IMR-90 (cell line): ENCODE results near the gene DERA. TPM values are rescaled to one million over a fixed set of nuclear protein-coding genes. Genes with fewer than 3 reads are reported as not detected.

ENCODE experiments used
- ATAC-seq: fragments of 200-7000 bp; cut with Tn5 transposase; 2 replicates; pipeline ENCODE4 v1.9.1; 2020; ENCODE audit warnings: low read depth, mild to moderate bottlenecking, moderate library complexity
- BruUV-seq: library from RNA; stranded (reverse); fragments of 400-500 nt; replicated peaks from 2 replicates; lab custom pipeline; 2021; lab: Mats Ljungman, UMichigan
- CTCF ChIA-PET: fragments of 300-600 bp; formaldehyde crosslinking; extraction: SDS; loops from one replicate; lab custom pipeline; 2021; ENCODE audit warnings: antibody characterized with exemption; lab: Yijun Ruan, JAX
- POLR2A ChIA-PET: fragments of 300-600 bp; sonication (Branson Sonifier 250); formaldehyde crosslinking; loops from one replicate; lab custom pipeline; 2022; ENCODE audit warnings: antibody characterized with exemption; ENCODE audit not compliant: unreplicated experiment; lab: Charles Lee
- DNase-seq: peaks from one replicate; pipeline ENCODE4 v3.0.0; 2013
- H2AFZ ChIP-seq: replicated peaks from 2 replicates; pipeline ENCODE3; 2013; ENCODE audit warnings: low read length, mild to moderate bottlenecking; ENCODE audit not compliant: poor library complexity
- H2AK5ac ChIP-seq: 2 replicates; pipeline ENCODE4 v1.6.1; 2013; ENCODE audit warnings: low read depth, low read length, inconsistent platforms
- H2AK9ac ChIP-seq: replicated peaks from 2 replicates; pipeline ENCODE3; 2013; ENCODE audit warnings: mild to moderate bottlenecking, low read depth, low read length, moderate library complexity; ENCODE audit not compliant: poor library complexity
- H2BK120ac ChIP-seq: 2 replicates; pipeline ENCODE4 v1.6.1; 2013; ENCODE audit warnings: low read depth, low read length, inconsistent platforms
- H2BK15ac ChIP-seq: 3 replicates; pipeline ENCODE4 v1.6.1; 2013; ENCODE audit warnings: low read depth, low read length, inconsistent platforms
- H2BK20ac ChIP-seq: 2 replicates; pipeline ENCODE4 v1.6.1; 2013; ENCODE audit warnings: low read depth, mild to moderate bottlenecking, inconsistent platforms, low read length, moderate library complexity
- H2BK5ac ChIP-seq: 2 replicates; pipeline ENCODE4 v1.6.1; 2013; ENCODE audit warnings: mild to moderate bottlenecking, low read depth, low read length, inconsistent platforms; ENCODE audit not compliant: poor library complexity, severe bottlenecking
- H3K14ac ChIP-seq: replicated peaks from 2 replicates; pipeline ENCODE4 v1.6.1; 2013; ENCODE audit warnings: low read depth, low read length, inconsistent platforms
- H3K18ac ChIP-seq: 2 replicates; pipeline ENCODE4 v1.6.1; 2013; ENCODE audit warnings: low read depth, low read length, control low read depth
- H3K23ac ChIP-seq: 2 replicates; pipeline ENCODE4 v1.6.1; 2013; ENCODE audit warnings: low read depth, low read length, inconsistent platforms
- H3K27ac ChIP-seq: 2 replicates; pipeline ENCODE4 v1.5.1; 2013; ENCODE audit warnings: mild to moderate bottlenecking, control low read depth, low read length; ENCODE audit not compliant: insufficient read depth
- H3K27me3 ChIP-seq: 2 replicates; pipeline ENCODE4 v1.6.1; 2013; ENCODE audit warnings: low read length; ENCODE audit not compliant: control insufficient read depth, insufficient read depth
- H3K36me3 ChIP-seq: 2 replicates; pipeline ENCODE4 v1.6.1; 2013; ENCODE audit warnings: low read length, mixed read lengths; ENCODE audit not compliant: control insufficient read depth, insufficient read depth
- H3K4ac ChIP-seq: 2 replicates; pipeline ENCODE4 v1.6.1; 2013; ENCODE audit warnings: low read depth, low read length, inconsistent platforms
- H3K4me1 ChIP-seq: 2 replicates; pipeline ENCODE4 v1.6.1; 2013; ENCODE audit warnings: low read length, mixed read lengths; ENCODE audit not compliant: control insufficient read depth, insufficient read depth
- H3K4me2 ChIP-seq: 2 replicates; pipeline ENCODE4 v1.6.1; 2013; ENCODE audit warnings: low read depth, mild to moderate bottlenecking, control low read depth, low read length, moderate library complexity
- H3K4me3 ChIP-seq: 2 replicates; pipeline ENCODE4 v1.5.1; 2013; ENCODE audit warnings: low read depth, mild to moderate bottlenecking, control low read depth, low read length, moderate library complexity; ENCODE audit not compliant: insufficient read depth
- H3K56ac ChIP-seq: 2 replicates; pipeline ENCODE4 v1.6.1; 2013; ENCODE audit warnings: low read length, inconsistent platforms; ENCODE audit not compliant: insufficient read depth; ENCODE audit errors: extremely low read depth
- H3K79me1 ChIP-seq, 2 experiments: 2 replicates each; pipeline ENCODE4 v1.6.1; 2013; ENCODE audit warnings: low read length in 2 of 2, inconsistent platforms in 1 of 2, low read depth in 1 of 2
- H3K9ac ChIP-seq: 2 replicates; pipeline ENCODE4 v1.6.1; 2013; ENCODE audit warnings: low read depth, low read length, control low read depth
- H3K9me1 ChIP-seq: 2 replicates; pipeline ENCODE4 v1.6.1; 2013; ENCODE audit warnings: low read length, inconsistent platforms; ENCODE audit not compliant: insufficient read depth
- H3K9me3 ChIP-seq: 2 replicates; pipeline ENCODE4 v1.6.1; 2013; ENCODE audit warnings: low read length; ENCODE audit not compliant: control insufficient read depth, insufficient read depth
- H4K20me1 ChIP-seq: 2 replicates; pipeline ENCODE4 v1.6.1; 2013; ENCODE audit warnings: low read length, inconsistent platforms; ENCODE audit not compliant: insufficient read depth
- H4K5ac ChIP-seq: 2 replicates; pipeline ENCODE4 v1.6.1; 2013; ENCODE audit warnings: mild to moderate bottlenecking, low read depth, low read length, control low read depth
- H4K8ac ChIP-seq, 2 experiments: 2 replicates each; pipeline ENCODE4 v1.6.1; 2013; ENCODE audit warnings: low read depth in 2 of 2, low read length in 2 of 2, control low read depth in 1 of 2, inconsistent platforms in 1 of 2
- H4K91ac ChIP-seq: 2 replicates; pipeline ENCODE4 v1.6.1; 2013; ENCODE audit warnings: low read depth, low read length, inconsistent platforms; ENCODE audit not compliant: insufficient read depth
- BHLHE40 ChIP-seq: fragments of 150-350 bp; IDR thresholded peaks from 2 replicates; pipeline ENCODE4 v1.6.1; 2016; ENCODE audit warnings: mild to moderate bottlenecking, low read depth, low read length
- CEBPB ChIP-seq: IDR thresholded peaks from 2 replicates; pipeline ENCODE4 v1.6.1; 2012; ENCODE audit warnings: low read depth, low read length, improper control_type of control experiment
- CHD1 ChIP-seq: IDR thresholded peaks from 2 replicates; pipeline ENCODE4 v1.6.1; 2012; ENCODE audit warnings: low read depth, low read length, improper control_type of control experiment
- CTCF ChIP-seq: conservative IDR thresholded peaks from 2 replicates; pipeline ENCODE4 v1.5.1; 2012; ENCODE audit warnings: mild to moderate bottlenecking, low read depth, low read length, improper control_type of control experiment
- FOS ChIP-seq: fragments of 150-350 bp; IDR thresholded peaks from 2 replicates; pipeline ENCODE4 v1.6.1; 2016; ENCODE audit warnings: low read depth, low read length
- MAFK ChIP-seq: IDR thresholded peaks from 2 replicates; pipeline ENCODE4 v1.6.1; 2012; ENCODE audit warnings: low read depth, low read length, improper control_type of control experiment
- MAZ ChIP-seq: IDR thresholded peaks from 2 replicates; pipeline ENCODE4 v1.6.1; 2012; ENCODE audit warnings: low read depth, mild to moderate bottlenecking, low read length, improper control_type of control experiment, moderate library complexity, borderline replicate concordance
- MXI1 ChIP-seq: IDR thresholded peaks from 2 replicates; pipeline ENCODE4 v1.6.1; 2012; ENCODE audit warnings: low read depth, mild to moderate bottlenecking, low read length, moderate library complexity, borderline replicate concordance
- NFE2L2 ChIP-seq: fragments of 150-350 bp; IDR thresholded peaks from 2 replicates; pipeline ENCODE4 v1.6.1; 2016; ENCODE audit warnings: low read depth, mild to moderate bottlenecking, low read length
- POLR2A ChIP-seq: IDR thresholded peaks from 2 replicates; pipeline ENCODE4 v1.6.1; 2012; ENCODE audit warnings: mild to moderate bottlenecking, low read depth, low read length
- RAD21 ChIP-seq: IDR thresholded peaks from 2 replicates; pipeline ENCODE4 v1.6.1; 2012; ENCODE audit warnings: low read length, improper control_type of control experiment
- RCOR1 ChIP-seq: IDR thresholded peaks from 2 replicates; pipeline ENCODE4 v1.6.1; 2012; ENCODE audit warnings: mild to moderate bottlenecking, low read length, improper control_type of control experiment; ENCODE audit not compliant: insufficient replicate concordance
- RFX5 ChIP-seq: IDR thresholded peaks from 2 replicates; pipeline ENCODE4 v1.8.0; 2012; ENCODE audit warnings: low read depth, mild to moderate bottlenecking, low read length, moderate library complexity
- SMC3 ChIP-seq: fragments of 150-350 bp; IDR thresholded peaks from 2 replicates; pipeline ENCODE4 v1.6.1; 2016; ENCODE audit warnings: low read depth, mild to moderate bottlenecking, antibody characterized with exemption, low read length, moderate library complexity
- WGBS, 2 experiments: methylation state at CpG; one replicate each; pipeline versions ENCODE4 v1.1.5 to v1.1.7; 2013; ENCODE audit warnings: missing lambda C conversion rate in 2 of 2; ENCODE audit not compliant: insufficient read length in 1 of 2; ENCODE audit errors: extremely low coverage in 2 of 2; 5-methylcytosine and 5-hydroxymethylcytosine counted together
- dilution Hi-C: fragments of 300-500 bp; cut with HindIII; formaldehyde crosslinking; loops from one replicate; pipeline ENCODE4 v1.14.3; 2018; ENCODE audit warnings: low sequenced_read_pairs; ENCODE audit not compliant: unreplicated experiment
- in situ Hi-C: fragments of 300-500 bp; cut with MboI; formaldehyde crosslinking; loops from 3 replicates; pipeline ENCODE4 v1.14.3; 2019; ENCODE audit warnings: low sequenced_read_pairs, inconsistent platforms, mixed read lengths
- intact Hi-C: fragments of 100-400 bp; cut with micrococcal nuclease; formaldehyde crosslinking; loops from 2 replicates; pipeline ENCODE4 v1.10.0; 2022
- polyA plus RNA-seq, 3 experiments: library from polyadenylated mRNA; depleted of rRNA; stranded (reverse); fragments of >200 nt; gene quantifications; 2 replicates each; pipeline ENCODE4 v1.2.3, GENCODE V29; 2012; ENCODE audit warnings: low replicate concordance in 1 of 3
- total RNA-seq: library from RNA; depleted of rRNA; stranded (reverse); fragments of >200 nt; gene quantifications from 2 replicates; pipeline ENCODE4 v1.2.3, GENCODE V29; 2012
- TF ChIP-seq, protein P1 (sequence below): fragments of 150-350 bp; IDR thresholded peaks from 2 replicates; pipeline ENCODE4 v1.6.1; 2016; ENCODE audit warnings: low read depth, mild to moderate bottlenecking, low read length, moderate library complexity, borderline replicate concordance
- TF ChIP-seq, protein P2 (sequence below): fragments of 150-350 bp; IDR thresholded peaks from 2 replicates; pipeline ENCODE4 v1.6.1; 2017; ENCODE audit warnings: mild to moderate bottlenecking, antibody characterized with exemption, low read length, low read depth

The DERA gene
- total and polyA plus RNA-seq, 2 of the 4 experiments (the other 2 are of a cell fraction) = 28.1 to 58.6 TPM

DNA sequence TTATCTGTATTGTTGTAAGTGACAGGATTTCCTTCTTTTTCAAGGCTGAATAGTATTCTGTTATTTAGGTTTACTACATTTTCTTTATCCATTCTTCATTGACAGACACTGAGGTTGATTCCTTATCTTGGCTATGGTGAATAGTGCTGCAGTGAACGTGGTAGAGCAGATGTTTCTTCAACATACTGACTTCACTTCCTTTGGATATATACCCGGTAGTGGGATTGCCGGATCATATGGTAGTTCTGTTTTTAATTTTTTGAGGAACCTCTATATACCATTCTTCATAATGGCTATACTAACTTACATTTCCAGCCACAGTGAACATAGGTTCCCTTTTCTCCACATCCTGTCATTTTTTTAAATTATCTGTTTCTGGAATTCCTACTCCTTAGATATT, 21.8 kb downstream of the DERA start:
- Histone ChIP-seq H3K18ac (no peak overlapping the region), H3K23ac (no peak overlapping the region), H2BK5ac (no peak overlapping the region), H4K20me1 (no peaks in the 10 kb centered on the region), H3K14ac (no peak overlapping the region), H2BK120ac (no peak overlapping the region), H2BK20ac (no peak overlapping the region), H3K79me1 (peaks cover 28 to 55% of the 10 kb centered on the region in 2 experiments), H3K36me3 (no peaks in the 10 kb centered on the region), H2BK15ac (no peak overlapping the region), H3K27ac (no peak overlapping the region), H3K9ac (no peak overlapping the region), H3K56ac (no peak overlapping the region), H2AK5ac (no peak overlapping the region), H2AK9ac (no peak overlapping the region), H3K9me3 (no peaks in the 10 kb centered on the region), H4K5ac (no peak overlapping the region), H3K4me3 (no peak overlapping the region), H3K4me2 (no peak overlapping the region), H4K91ac (no peak overlapping the region), H3K9me1 (peaks cover 3% of the 10 kb centered on the region), H2AFZ (no peak overlapping the region), H3K27me3 (no peaks in the 10 kb centered on the region), H4K8ac (no peak overlapping the region), H3K4ac (no peak overlapping the region), H3K4me1 (peaks cover 4% of the 10 kb centered on the region; the same call in 1 of the 2 replicates)
- POLR2A ChIA-PET = no interaction called here
- in situ Hi-C loops = no loop called here
- TF ChIP-seq, protein P1, sequence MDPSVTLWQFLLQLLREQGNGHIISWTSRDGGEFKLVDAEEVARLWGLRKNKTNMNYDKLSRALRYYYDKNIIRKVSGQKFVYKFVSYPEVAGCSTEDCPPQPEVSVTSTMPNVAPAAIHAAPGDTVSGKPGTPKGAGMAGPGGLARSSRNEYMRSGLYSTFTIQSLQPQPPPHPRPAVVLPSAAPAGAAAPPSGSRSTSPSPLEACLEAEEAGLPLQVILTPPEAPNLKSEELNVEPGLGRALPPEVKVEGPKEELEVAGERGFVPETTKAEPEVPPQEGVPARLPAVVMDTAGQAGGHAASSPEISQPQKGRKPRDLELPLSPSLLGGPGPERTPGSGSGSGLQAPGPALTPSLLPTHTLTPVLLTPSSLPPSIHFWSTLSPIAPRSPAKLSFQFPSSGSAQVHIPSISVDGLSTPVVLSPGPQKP = no peak
- TF ChIP-seq NFE2L2 (no peak), FOS (no peak), SMC3 (no peak), RAD21 (no peak), POLR2A (no peak), MAFK (no peak), CTCF (no peak), BHLHE40 (no peak), CHD1 (no peak), MXI1 (no peak), CEBPB (no peak), RCOR1 (no peak), RFX5 (no peak), MAZ (no peak)
- TF ChIP-seq, protein P2, sequence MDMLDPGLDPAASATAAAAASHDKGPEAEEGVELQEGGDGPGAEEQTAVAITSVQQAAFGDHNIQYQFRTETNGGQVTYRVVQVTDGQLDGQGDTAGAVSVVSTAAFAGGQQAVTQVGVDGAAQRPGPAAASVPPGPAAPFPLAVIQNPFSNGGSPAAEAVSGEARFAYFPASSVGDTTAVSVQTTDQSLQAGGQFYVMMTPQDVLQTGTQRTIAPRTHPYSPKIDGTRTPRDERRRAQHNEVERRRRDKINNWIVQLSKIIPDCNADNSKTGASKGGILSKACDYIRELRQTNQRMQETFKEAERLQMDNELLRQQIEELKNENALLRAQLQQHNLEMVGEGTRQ = no peak
- CTCF ChIA-PET = no interaction called here
- intact Hi-C loops = no loop called here
- DNase-seq (no peak), ATAC-seq (no peak)
- WGBS, 2 experiments = no CpG with 5 or more reads among the region's 3 CpGs
- no TSS peak for BruUV-seq
- dilution Hi-C loops = no loop called here
